HepG2 (cell line): Measurements from ENCODE around the gene ECHS1. TPM values are rescaled to one million over a fixed set of nuclear protein-coding genes. Genes with fewer than 3 reads are reported as not detected.
A peak's percentile ranks its signal among the peaks of the same experiment; 100 is the strongest.

ENCODE experiments used
- ARNTL ChIP-seq: sonication (generic); formaldehyde crosslinking; IDR thresholded peaks from 2 replicates; pipeline ENCODE4 v1.4.0; 2020; ENCODE audit warnings: mild to moderate bottlenecking, missing genetic modification reagents
- DMAP1 ChIP-seq: IDR thresholded peaks from 2 replicates; pipeline ENCODE4 v1.6.1; 2016
- HDAC6 ChIP-seq: fragments of 200-600 bp; sonication (generic); IDR thresholded peaks from 2 replicates; pipeline ENCODE4 v1.7.0; 2017; ENCODE audit warnings: mild to moderate bottlenecking, antibody characterized with exemption, low read length, low read depth
- ISX ChIP-seq: sonication (generic); formaldehyde crosslinking; conservative IDR thresholded peaks from 2 replicates; pipeline ENCODE4 v1.5.0; 2020; ENCODE audit warnings: missing genetic modification reagents
- KLF13 ChIP-seq: sonication (generic); formaldehyde crosslinking; IDR thresholded peaks from 2 replicates; pipeline ENCODE4 v1.4.0; 2020; ENCODE audit warnings: mild to moderate bottlenecking, missing genetic modification reagents
- KLF9 ChIP-seq: IDR thresholded peaks from 2 replicates; pipeline ENCODE4 v1.6.1; 2016; ENCODE audit warnings: low read depth
- STAT5B ChIP-seq: sonication (generic); formaldehyde crosslinking; IDR thresholded peaks from 2 replicates; pipeline ENCODE4 v1.4.0; 2020; ENCODE audit warnings: missing genetic modification reagents
- TAF1 ChIP-seq: sonication (generic); formaldehyde crosslinking; IDR thresholded peaks from 2 replicates; pipeline ENCODE4 v1.4.0; 2020; ENCODE audit warnings: missing genetic modification reagents
- TBX2 ChIP-seq: sonication (generic); formaldehyde crosslinking; IDR thresholded peaks from 2 replicates; pipeline ENCODE4 v1.5.0; 2020; ENCODE audit warnings: missing genetic modification reagents, mild to moderate bottlenecking, borderline replicate concordance
- U2AF2 ChIP-seq: fragments of 200-400 bp; formaldehyde crosslinking; IDR thresholded peaks from 2 replicates; pipeline ENCODE4 v1.6.1; 2017; ENCODE audit warnings: low read depth, mild to moderate bottlenecking, low read length
- ZNF180 ChIP-seq: sonication (generic); formaldehyde crosslinking; IDR thresholded peaks from 2 replicates; pipeline ENCODE4 v1.4.0; 2020; ENCODE audit warnings: low read depth, missing genetic modification reagents, borderline replicate concordance
- ZNF331 ChIP-seq: sonication (generic); formaldehyde crosslinking; IDR thresholded peaks from 2 replicates; pipeline ENCODE4 v1.4.0; 2020; ENCODE audit warnings: missing genetic modification reagents
- ZZZ3 ChIP-seq: sonication (generic); formaldehyde crosslinking; IDR thresholded peaks from 2 replicates; pipeline ENCODE4 v1.4.0; 2020; ENCODE audit warnings: missing genetic modification reagents, mild to moderate bottlenecking, borderline replicate concordance
- polyA plus RNA-seq, 8 experiments: library from polyadenylated mRNA; depleted of rRNA in 3 of 8; stranded (reverse) in 7 of 8; unstranded in 1 of 8; fragments of >200 nt; fragmentation: Illumina TruSeq in 4 of 8; extraction: Trizol in 4 of 8; gene quantifications; 2 replicates each; pipeline versions ENCODE4 v1.2.1 to v1.2.3, GENCODE V29; 2011 to 2016; ENCODE audit warnings: low read depth in 4 of 8, missing spikeins in 1 of 8, mixed read lengths in 1 of 8; ENCODE audit not compliant: insufficient read depth in 1 of 8
- total RNA-seq, 5 experiments: library from RNA; depleted of rRNA; stranded (reverse); fragments of >200 nt; fragmentation: Illumina TruSeq; extraction: Trizol; gene quantifications; 2 replicates each; pipeline ENCODE4 v1.2.3, GENCODE V29; 2016; ENCODE audit warnings: low read depth in 1 of 5
- TF ChIP-seq, protein P1 (sequence below): IDR thresholded peaks from 2 replicates; pipeline ENCODE4 v1.4.0; 2020; ENCODE audit warnings: mild to moderate bottlenecking, missing genetic modification reagents
- TF ChIP-seq, protein P2 (sequence below): sonication (generic); formaldehyde crosslinking; IDR thresholded peaks from 2 replicates; pipeline ENCODE4 v1.5.0; 2020; ENCODE audit warnings: mild to moderate bottlenecking, missing genetic modification reagents

Gene ECHS1
- total and polyA plus RNA-seq, 2 of the 13 experiments (the other 11 are each of a cell fraction or from before 2014, with no cell fraction given), result 32.7 to 195 TPM

DNA sequence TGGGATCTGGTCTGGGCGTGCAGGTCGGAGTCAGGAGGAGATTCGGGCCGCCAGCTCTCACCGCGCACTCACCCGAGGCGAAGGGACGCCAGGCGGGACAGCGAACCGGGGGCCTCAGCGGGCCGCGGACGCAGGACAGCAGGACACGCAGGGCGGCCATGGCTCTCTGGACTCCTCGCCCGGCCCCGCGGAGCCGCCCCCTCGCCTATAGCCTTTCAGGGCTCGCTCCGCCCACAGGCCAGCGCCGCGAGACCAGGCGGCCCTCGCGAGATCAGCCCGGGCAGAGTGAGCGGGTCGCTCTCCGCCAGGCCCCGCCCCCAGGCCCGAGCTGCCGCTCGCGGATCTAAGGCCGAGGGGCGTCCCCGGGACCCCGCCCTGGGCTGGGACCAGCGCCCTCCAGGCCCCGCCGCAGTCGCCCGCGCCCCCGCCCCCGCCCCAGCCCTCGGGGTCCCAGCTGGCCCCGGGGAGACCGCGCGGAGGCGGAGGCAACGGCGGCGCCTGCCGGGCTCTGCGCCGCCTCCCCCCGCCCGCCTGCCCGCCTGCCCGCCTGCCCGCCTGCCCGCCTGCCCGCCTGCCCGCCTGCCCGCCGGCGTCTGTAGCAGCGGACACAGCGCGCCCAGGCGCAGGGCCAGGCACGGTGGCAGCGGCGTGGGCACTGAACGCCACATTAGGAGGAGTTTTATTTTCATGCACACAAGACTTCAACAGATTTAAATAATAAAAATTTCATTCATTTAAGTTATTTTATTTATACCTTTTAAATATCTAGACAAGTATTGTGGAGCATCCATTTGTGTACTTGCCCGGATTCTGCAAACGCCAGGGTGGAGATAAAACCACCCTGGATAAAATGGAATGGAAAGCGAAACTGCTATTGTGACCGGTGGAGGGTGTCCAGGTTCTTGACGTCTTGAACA is at the start of gene ECHS1 (continued):
- TF ChIP-seq ARNTL (CRISPR knock-in tag) (no peak), ZNF331 (CRISPR knock-in tag) (peak; percentile 44; the same call in 1 of the 2 replicates), DMAP1 (CRISPR knock-in tag) (no peak), HDAC6 (no peak), ZZZ3 (CRISPR knock-in tag) (no peak), KLF13 (CRISPR knock-in tag) (no peak), KLF9 (no peak), U2AF2 (no peak), TAF1 (CRISPR knock-in tag) (peak; percentile 88), ZNF180 (CRISPR knock-in tag) (no peak), TBX2 (CRISPR knock-in tag) (peak; percentile 41; the same call in 1 of the 2 replicates), ISX (CRISPR knock-in tag) (no peak), STAT5B (CRISPR knock-in tag) (no peak)
- TF ChIP-seq, protein P1, sequence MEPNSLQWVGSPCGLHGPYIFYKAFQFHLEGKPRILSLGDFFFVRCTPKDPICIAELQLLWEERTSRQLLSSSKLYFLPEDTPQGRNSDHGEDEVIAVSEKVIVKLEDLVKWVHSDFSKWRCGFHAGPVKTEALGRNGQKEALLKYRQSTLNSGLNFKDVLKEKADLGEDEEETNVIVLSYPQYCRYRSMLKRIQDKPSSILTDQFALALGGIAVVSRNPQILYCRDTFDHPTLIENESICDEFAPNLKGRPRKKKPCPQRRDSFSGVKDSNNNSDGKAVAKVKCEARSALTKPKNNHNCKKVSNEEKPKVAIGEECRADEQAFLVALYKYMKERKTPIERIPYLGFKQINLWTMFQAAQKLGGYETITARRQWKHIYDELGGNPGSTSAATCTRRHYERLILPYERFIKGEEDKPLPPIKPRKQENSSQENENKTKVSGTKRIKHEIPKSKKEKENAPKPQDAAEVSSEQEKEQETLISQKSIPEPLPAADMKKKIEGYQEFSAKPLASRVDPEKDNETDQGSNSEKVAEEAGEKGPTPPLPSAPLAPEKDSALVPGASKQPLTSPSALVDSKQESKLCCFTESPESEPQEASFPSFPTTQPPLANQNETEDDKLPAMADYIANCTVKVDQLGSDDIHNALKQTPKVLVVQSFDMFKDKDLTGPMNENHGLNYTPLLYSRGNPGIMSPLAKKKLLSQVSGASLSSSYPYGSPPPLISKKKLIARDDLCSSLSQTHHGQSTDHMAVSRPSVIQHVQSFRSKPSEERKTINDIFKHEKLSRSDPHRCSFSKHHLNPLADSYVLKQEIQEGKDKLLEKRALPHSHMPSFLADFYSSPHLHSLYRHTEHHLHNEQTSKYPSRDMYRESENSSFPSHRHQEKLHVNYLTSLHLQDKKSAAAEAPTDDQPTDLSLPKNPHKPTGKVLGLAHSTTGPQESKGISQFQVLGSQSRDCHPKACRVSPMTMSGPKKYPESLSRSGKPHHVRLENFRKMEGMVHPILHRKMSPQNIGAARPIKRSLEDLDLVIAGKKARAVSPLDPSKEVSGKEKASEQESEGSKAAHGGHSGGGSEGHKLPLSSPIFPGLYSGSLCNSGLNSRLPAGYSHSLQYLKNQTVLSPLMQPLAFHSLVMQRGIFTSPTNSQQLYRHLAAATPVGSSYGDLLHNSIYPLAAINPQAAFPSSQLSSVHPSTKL, result 0 out of 2 replicates have a peak, but pooled peaks have one; percentile 8
- TF ChIP-seq, protein P2, sequence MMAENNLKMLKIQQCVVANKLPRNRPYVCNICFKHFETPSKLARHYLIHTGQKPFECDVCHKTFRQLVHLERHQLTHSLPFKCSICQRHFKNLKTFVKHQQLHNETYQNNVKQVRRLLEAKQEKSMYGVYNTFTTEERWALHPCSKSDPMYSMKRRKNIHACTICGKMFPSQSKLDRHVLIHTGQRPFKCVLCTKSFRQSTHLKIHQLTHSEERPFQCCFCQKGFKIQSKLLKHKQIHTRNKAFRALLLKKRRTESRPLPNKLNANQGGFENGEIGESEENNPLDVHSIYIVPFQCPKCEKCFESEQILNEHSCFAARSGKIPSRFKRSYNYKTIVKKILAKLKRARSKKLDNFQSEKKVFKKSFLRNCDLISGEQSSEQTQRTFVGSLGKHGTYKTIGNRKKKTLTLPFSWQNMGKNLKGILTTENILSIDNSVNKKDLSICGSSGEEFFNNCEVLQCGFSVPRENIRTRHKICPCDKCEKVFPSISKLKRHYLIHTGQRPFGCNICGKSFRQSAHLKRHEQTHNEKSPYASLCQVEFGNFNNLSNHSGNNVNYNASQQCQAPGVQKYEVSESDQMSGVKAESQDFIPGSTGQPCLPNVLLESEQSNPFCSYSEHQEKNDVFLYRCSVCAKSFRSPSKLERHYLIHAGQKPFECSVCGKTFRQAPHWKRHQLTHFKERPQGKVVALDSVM, result no peak
